ENCODE results near the gene CKLF. TPM values are rescaled to one million over a fixed set of nuclear protein-coding genes. Genes with fewer than 3 reads are reported as not detected.
A peak's percentile ranks its signal among the peaks of the same experiment; 100 is the strongest.

The CKLF gene
- total and polyA plus RNA-seq, 4 donors = 9.5 to 36.1 (median 21.5) TPM

GRCh38 chr16:66529475-66529874, 22.9 kb upstream of the CKLF start:
- H3K36me3 ChIP-seq (ENCODE audit: control insufficient read depth in 4 of 4, insufficient read depth in 3 of 4, low read depth in 1 of 4, low read length in 3 of 4) = peaks cover 17 to 36% (median 24%) of the 10 kb centered on the region in 4 donors
- 81% methylated on average over 6 of the region's 6 CpGs for WGBS
- peak; percentile 37 to 70 for TF ChIP-seq HNF4A (conservative IDR thresholded peaks at IDR 0.05)
- TF ChIP-seq REST (IDR thresholded peaks at IDR 0.05) = no peak
- TF ChIP-seq YY1 (IDR thresholded peaks at IDR 0.05) = no peak
- no peak overlapping the region for H3K9ac ChIP-seq (ENCODE audit: low read depth in 1 of 2, low read length in 2 of 2)
- H3K4me1 ChIP-seq (ENCODE audit: control insufficient read depth in 4 of 4, insufficient read depth in 4 of 4, low read length in 3 of 4) = peaks cover 0 to 4% (median 0%) of the 10 kb centered on the region in 4 donors
- no peak overlapping the region for H3K27ac ChIP-seq (ENCODE audit: low read depth in 1 of 2, low read length in 2 of 2)
- H3K9me3 ChIP-seq (ENCODE audit: control insufficient read depth in 4 of 4, low read length in 3 of 4) = no peaks in the 10 kb centered on the region
- no peak for DNase-seq (ENCODE audit: low spot score)
- H3K4me3 ChIP-seq (ENCODE audit: low read depth in 1 of 3, low read length in 3 of 3) = no peak overlapping the region
- H3K27me3 ChIP-seq (ENCODE audit: control insufficient read depth in 4 of 4, insufficient read depth in 4 of 4, low read length in 3 of 4) = no peaks in the 10 kb centered on the region

- Histone ChIP-seq H3K4me1 (ENCODE audit: control insufficient read depth in 4 of 4, insufficient read depth in 4 of 4, low read length in 3 of 4) (no peaks in the 10 kb centered on the region), H3K27me3 (ENCODE audit: control insufficient read depth in 4 of 4, insufficient read depth in 4 of 4, low read length in 3 of 4) (no peaks in the 10 kb centered on the region), H3K36me3 (ENCODE audit: control insufficient read depth in 4 of 4, insufficient read depth in 3 of 4, low read depth in 1 of 4, low read length in 3 of 4) (peaks cover 9 to 35% (median 20%) of the 10 kb centered on the region in 4 donors), H3K27ac (ENCODE audit: low read depth in 1 of 2, low read length in 2 of 2) (no peak overlapping the region), H3K9me3 (ENCODE audit: control insufficient read depth in 4 of 4, low read length in 3 of 4) (no peaks in the 10 kb centered on the region), H3K9ac (ENCODE audit: low read depth in 1 of 2, low read length in 2 of 2) (no peak overlapping the region), H3K4me3 (ENCODE audit: low read depth in 1 of 3, low read length in 3 of 3) (no peak overlapping the region)
- WGBS = 98% methylated on average over 1 of the region's 1 CpG
- no peak for DNase-seq (ENCODE audit: low spot score)
- no peak for TF ChIP-seq ATF3 (IDR thresholded peaks at IDR 0.05)
- TF ChIP-seq JUND (IDR thresholded peaks at IDR 0.05) = no peak
- no peak for TF ChIP-seq FOXA1 (IDR thresholded peaks at IDR 0.05)
- no peak for TF ChIP-seq RXRA (IDR thresholded peaks at IDR 0.05)
- TF ChIP-seq REST (IDR thresholded peaks at IDR 0.05) = no peak
- TF ChIP-seq EGR1 (IDR thresholded peaks at IDR 0.05; ENCODE audit: low read depth in 2 of 2) = no peak
- no peak for TF ChIP-seq HNF4A (conservative IDR thresholded peaks at IDR 0.05)
- no peak for TF ChIP-seq HNF4G (IDR thresholded peaks at IDR 0.05)
- no peak for TF ChIP-seq TAF1 (conservative IDR thresholded peaks at IDR 0.05)
- no peak for TF ChIP-seq GABPA (IDR thresholded peaks at IDR 0.05 in 1 of 2, conservative IDR thresholded peaks at IDR 0.05 in 1 of 2)
- TF ChIP-seq MAX (IDR thresholded peaks at IDR 0.05) = no peak
These were observed 18.0 kb upstream of the CKLF start for GRCh38 chr16:66534376-66534799.

Measured in liver (tissue), 9 donors.